ENCODE measurements around the gene MAP7D1.

The MAP7D1 gene

GRCh38 chr1:36126797-36127500 is 29.0 kb upstream of the MAP7D1 start:
- ChIA-PET CTCF (interaction anchor here (0.6 to 11.5 kb wide), 3 partner anchors 20 to 33 kb away, joined by 3 to 283 read pairs (median 4); partner anchors contain the start of gene ADPRS), POLR2A (no interaction called here)
- Histone ChIP-seq H3K9me3 (ENCODE audit: control extremely low read depth in 1 of 5, control insufficient read depth in 4 of 5, insufficient read depth in 2 of 5, low read depth in 1 of 5, low read length in 4 of 5) (no peaks in the 10 kb centered on the region), H3K27me3 (replicated peaks in 2 of 5; ENCODE audit: control insufficient read depth in 4 of 5, insufficient read depth in 5 of 5, low read length in 4 of 5) (peaks cover 0 to 31% (median 5%) of the 10 kb centered on the region in 5 experiments), H3K4me1 (ENCODE audit: control extremely low read depth in 1 of 4, control insufficient read depth in 4 of 4, insufficient read depth in 4 of 4, low read length in 3 of 4) (peaks cover 0 to 23% (median 21%) of the 10 kb centered on the region in 4 experiments), H3K4me3 (ENCODE audit: control insufficient read depth in 1 of 7, extremely low read depth in 1 of 7, insufficient read depth in 4 of 7, low read depth in 2 of 7, low read length in 6 of 7) (no peak overlapping the region), H3K36me3 (ENCODE audit: control insufficient read depth in 4 of 4, insufficient read depth in 4 of 4, low read length in 3 of 4) (no peaks in the 10 kb centered on the region), H3K27ac (ENCODE audit: insufficient read depth in 1 of 2, low read depth in 1 of 2, low read length in 2 of 2, poor library complexity in 1 of 2, severe bottlenecking in 2 of 2) (no peak overlapping the region)
- 67% methylated on average over 4 of the region's 7 CpGs for WGBS (ENCODE audit: insufficient coverage)
- DNase-seq: no peak

- Histone ChIP-seq H3K36me3 (ENCODE audit: control insufficient read depth in 4 of 4, insufficient read depth in 4 of 4, low read length in 3 of 4) (no peaks in the 10 kb centered on the region), H3K27me3 (replicated peaks in 2 of 5; ENCODE audit: control insufficient read depth in 4 of 5, insufficient read depth in 5 of 5, low read length in 4 of 5) (peaks cover 0 to 26% (median 5%) of the 10 kb centered on the region in 5 experiments), H3K9me3 (ENCODE audit: control extremely low read depth in 1 of 5, control insufficient read depth in 4 of 5, insufficient read depth in 2 of 5, low read depth in 1 of 5, low read length in 4 of 5) (no peaks in the 10 kb centered on the region), H3K4me3 (ENCODE audit: control insufficient read depth in 1 of 7, extremely low read depth in 1 of 7, insufficient read depth in 4 of 7, low read depth in 2 of 7, low read length in 6 of 7) (no peak overlapping the region), H3K27ac (ENCODE audit: insufficient read depth in 1 of 2, low read depth in 1 of 2, low read length in 2 of 2, poor library complexity in 1 of 2, severe bottlenecking in 2 of 2) (no peak overlapping the region), H3K4me1 (ENCODE audit: control extremely low read depth in 1 of 4, control insufficient read depth in 4 of 4, insufficient read depth in 4 of 4, low read length in 3 of 4) (peaks cover 0 to 16% (median 12%) of the 10 kb centered on the region in 4 experiments)
- WGBS (ENCODE audit: insufficient coverage): 96% methylated on average over 11 of the region's 11 CpGs
- ChIA-PET CTCF (interaction anchor here (0.6 to 11.5 kb wide), 8 partner anchors 12 to 270 kb away, joined by 3 to 283 read pairs (median 6); partner anchors contain the start of gene ADPRS), POLR2A (no interaction called here)
- DNase-seq: no peak
These were observed 27.6 kb upstream of the MAP7D1 start for GRCh38 chr1:36128126-36128904.

GRCh38 chr1:36128905-36129206 is 27.1 kb upstream of the MAP7D1 start:
- Histone ChIP-seq H3K36me3 (ENCODE audit: control insufficient read depth in 4 of 4, insufficient read depth in 4 of 4, low read length in 3 of 4) (no peaks in the 10 kb centered on the region), H3K4me3 (ENCODE audit: control insufficient read depth in 1 of 7, extremely low read depth in 1 of 7, insufficient read depth in 4 of 7, low read depth in 2 of 7, low read length in 6 of 7) (no peak overlapping the region), H3K27me3 (replicated peaks in 2 of 5; ENCODE audit: control insufficient read depth in 4 of 5, insufficient read depth in 5 of 5, low read length in 4 of 5) (peaks cover 0 to 24% (median 5%) of the 10 kb centered on the region in 5 experiments), H3K4me1 (ENCODE audit: control extremely low read depth in 1 of 4, control insufficient read depth in 4 of 4, insufficient read depth in 4 of 4, low read length in 3 of 4) (peaks cover 0 to 12% (median 7%) of the 10 kb centered on the region in 4 experiments), H3K27ac (ENCODE audit: insufficient read depth in 1 of 2, low read depth in 1 of 2, low read length in 2 of 2, poor library complexity in 1 of 2, severe bottlenecking in 2 of 2) (no peak overlapping the region), H3K9me3 (ENCODE audit: control extremely low read depth in 1 of 5, control insufficient read depth in 4 of 5, insufficient read depth in 2 of 5, low read depth in 1 of 5, low read length in 4 of 5) (no peaks in the 10 kb centered on the region)
- 92% methylated on average over 3 of the region's 3 CpGs for WGBS (ENCODE audit: insufficient coverage)
- CTCF ChIA-PET: interaction anchor here (0.6 to 11.5 kb wide), 7 partner anchors 11 to 271 kb away, joined by 3 to 283 read pairs (median 6); partner anchors contain the start of gene ADPRS
- POLR2A ChIA-PET: no interaction called here
- DNase-seq: no peak

- ChIA-PET CTCF (interaction anchor here (0.9 to 11.5 kb wide), 7 partner anchors 9 to 157 kb away, joined by 3 to 283 read pairs (median 6); partner anchors contain the start of gene ADPRS), POLR2A (no interaction called here)
- Histone ChIP-seq H3K36me3 (ENCODE audit: control insufficient read depth in 4 of 4, insufficient read depth in 4 of 4, low read length in 3 of 4) (peaks cover 0 to 12% (median 8%) of the 10 kb centered on the region in 4 experiments), H3K9me3 (ENCODE audit: control extremely low read depth in 1 of 5, control insufficient read depth in 4 of 5, insufficient read depth in 2 of 5, low read depth in 1 of 5, low read length in 4 of 5) (no peaks in the 10 kb centered on the region), H3K27me3 (replicated peaks in 2 of 5; ENCODE audit: control insufficient read depth in 4 of 5, insufficient read depth in 5 of 5, low read length in 4 of 5) (no peaks in the 10 kb centered on the region), H3K27ac (ENCODE audit: insufficient read depth in 1 of 2, low read depth in 1 of 2, low read length in 2 of 2, poor library complexity in 1 of 2, severe bottlenecking in 2 of 2) (no peak overlapping the region), H3K4me3 (ENCODE audit: control insufficient read depth in 1 of 7, extremely low read depth in 1 of 7, insufficient read depth in 4 of 7, low read depth in 2 of 7, low read length in 6 of 7) (no peak overlapping the region), H3K4me1 (ENCODE audit: control extremely low read depth in 1 of 4, control insufficient read depth in 4 of 4, insufficient read depth in 4 of 4, low read length in 3 of 4) (peaks cover 0 to 9% (median 1%) of the 10 kb centered on the region in 4 experiments)
- DNase-seq: no peak
- WGBS (ENCODE audit: insufficient coverage): 67% methylated on average over 3 of the region's 3 CpGs
These were observed 23.9 kb upstream of the MAP7D1 start for GRCh38 chr1:36132029-36132428.

- Histone ChIP-seq H3K4me1 (ENCODE audit: control extremely low read depth in 1 of 4, control insufficient read depth in 4 of 4, insufficient read depth in 4 of 4, low read length in 3 of 4) (peaks cover 0 to 3% (median 1%) of the 10 kb centered on the region in 4 experiments), H3K9me3 (ENCODE audit: control extremely low read depth in 1 of 5, control insufficient read depth in 4 of 5, insufficient read depth in 2 of 5, low read depth in 1 of 5, low read length in 4 of 5) (no peaks in the 10 kb centered on the region), H3K36me3 (ENCODE audit: control insufficient read depth in 4 of 4, insufficient read depth in 4 of 4, low read length in 3 of 4) (peaks cover 2 to 26% (median 21%) of the 10 kb centered on the region in 4 experiments), H3K27me3 (replicated peaks in 2 of 5; ENCODE audit: control insufficient read depth in 4 of 5, insufficient read depth in 5 of 5, low read length in 4 of 5) (no peaks in the 10 kb centered on the region), H3K4me3 (ENCODE audit: control insufficient read depth in 1 of 7, extremely low read depth in 1 of 7, insufficient read depth in 4 of 7, low read depth in 2 of 7, low read length in 6 of 7) (no peak overlapping the region), H3K27ac (ENCODE audit: insufficient read depth in 1 of 2, low read depth in 1 of 2, low read length in 2 of 2, poor library complexity in 1 of 2, severe bottlenecking in 2 of 2) (no peak overlapping the region)
- CTCF ChIA-PET: interaction anchor here (0.7 to 11.5 kb wide), 14 partner anchors 11 to 276 kb away, joined by 3 to 283 read pairs (median 10); partner anchors contain the start of genes ADPRS, THRAP3 and TRAPPC3
- 89% methylated on average over 3 of the region's 3 CpGs for WGBS (ENCODE audit: insufficient coverage)
- peak in 2 of 3 donors; percentile 30 to 53 for DNase-seq
- POLR2A ChIA-PET: interaction anchor here (1.2 kb wide), 1 partner anchor 16 kb away, joined by 3 read pairs; the partner anchor contains the start of gene TRAPPC3
These were observed 22.5 kb upstream of the MAP7D1 start for GRCh38 chr1:36133484-36133883.

- no peak for DNase-seq
- peaks cover 2 to 28% (median 21%) of the 10 kb centered on the region in 4 experiments for H3K36me3 ChIP-seq (ENCODE audit: control insufficient read depth in 4 of 4, insufficient read depth in 4 of 4, low read length in 3 of 4)
- no peak overlapping the region for H3K27ac ChIP-seq (ENCODE audit: insufficient read depth in 1 of 2, low read depth in 1 of 2, low read length in 2 of 2, poor library complexity in 1 of 2, severe bottlenecking in 2 of 2)
- no CpG with 5 or more reads among the region's 6 CpGs for WGBS (ENCODE audit: insufficient coverage)
- POLR2A ChIA-PET: interaction anchor here (1.2 to 1.3 kb wide), 2 partner anchors 15 to 26 kb away, joined by 3 read pairs; partner anchors contain the start of gene TRAPPC3
- H3K4me3 ChIP-seq (ENCODE audit: control insufficient read depth in 1 of 7, extremely low read depth in 1 of 7, insufficient read depth in 4 of 7, low read depth in 2 of 7, low read length in 6 of 7): no peak overlapping the region
- peaks cover 0 to 2% (median 0%) of the 10 kb centered on the region in 4 experiments for H3K4me1 ChIP-seq (ENCODE audit: control extremely low read depth in 1 of 4, control insufficient read depth in 4 of 4, insufficient read depth in 4 of 4, low read length in 3 of 4)
- no peaks in the 10 kb centered on the region for H3K27me3 ChIP-seq (replicated peaks in 2 of 5; ENCODE audit: control insufficient read depth in 4 of 5, insufficient read depth in 5 of 5, low read length in 4 of 5)
- H3K9me3 ChIP-seq (ENCODE audit: control extremely low read depth in 1 of 5, control insufficient read depth in 4 of 5, insufficient read depth in 2 of 5, low read depth in 1 of 5, low read length in 4 of 5): no peaks in the 10 kb centered on the region
- CTCF ChIA-PET: interaction anchor here (0.9 to 11.5 kb wide), 14 partner anchors 11 to 276 kb away, joined by 3 to 283 read pairs (median 10); partner anchors contain the start of genes ADPRS and TRAPPC3
These were observed 21.9 kb upstream of the MAP7D1 start for GRCh38 chr1:36134031-36134430.
